Sciatic nerve (tissue), 2 donors: ENCODE data around the gene ITGAD. TPM values are rescaled to one million over a fixed set of nuclear protein-coding genes. Genes with fewer than 3 reads are reported as not detected.

Experiments used
- ATAC-seq: fragments of 200-7000 bp; cut with Tn5 transposase; one replicate; pipeline ENCODE4 v1.9.1; 2020; ENCODE audit warnings: mild to moderate bottlenecking, moderate library complexity
- DNase-seq: peaks from one replicate; pipeline ENCODE4 v3.0.0-alpha.2; 2020; ENCODE audit warnings: low spot score
- intact Hi-C: fragments of 100-400 bp; cut with DNase I; formaldehyde crosslinking; loops from one replicate; pipeline ENCODE4 v1.14.2; 2022
- total RNA-seq: library from RNA; stranded (reverse); fragmentation: NEBNext Ultra II Directional; extraction: Animal tissue kit (Norgen Biotek cat#: 25700); gene quantifications from one replicate; pipeline ENCODE4 v1.2.1, GENCODE V29; 2021
- donor health status: DM: no; HTN: no; CAD: no.
- donor health status: DM: no; HTN: no; CAD: no.

ITGAD gene
- total RNA-seq = 0.89 TPM

- intact Hi-C loops = no loop called here
These were observed at the start of gene ITGAD for GRCh38 chr16:31393056-31393455. TSS of gene ITGAD (plus strand) at chr16:31393335. CDS start at chr16:31393361, 26 bp downstream.

GRCh38 chr16:31344712-31345111, 48.4 kb upstream of the ITGAD start:
- no peak for ATAC-seq
- no peak for DNase-seq
- intact Hi-C loops = loop anchor here (5.0 kb wide), 1 partner anchor 398 kb away; no protein-coding TSS in a partner anchor

More at GRCh38 chr16:31393056-31393455, at the start of gene ITGAD:
- no peak for ATAC-seq
- DNase-seq = no peak

GRCh38 chr16:31347445-31347844, 45.7 kb upstream of the ITGAD start:
- no peak for ATAC-seq

GRCh38 chr16:31348579-31348978, 44.6 kb upstream of the ITGAD start:
- intact Hi-C loops = loop anchor here (5.0 kb wide), 1 partner anchor 394 kb away; no protein-coding TSS in a partner anchor
- ATAC-seq = no peak
- no peak for DNase-seq

More at GRCh38 chr16:31347445-31347844, 45.7 kb upstream of the ITGAD start:
- intact Hi-C loops = loop anchor here (5.0 kb wide), 1 partner anchor 395 kb away; no protein-coding TSS in a partner anchor
- DNase-seq = no peak

GRCh38 chr16:31350275-31351005, 42.7 kb upstream of the ITGAD start:
- DNase-seq (no peak), ATAC-seq (peak; percentile 53)
- intact Hi-C loops = no loop called here

GRCh38 chr16:31351246-31351941, 41.7 kb upstream of the ITGAD start:
- DNase-seq (no peak), ATAC-seq (no peak)
- intact Hi-C loops = no loop called here

- ATAC-seq (peak; percentile 27), DNase-seq (peak; percentile 53)
- intact Hi-C loops = no loop called here
These were observed 41.2 kb upstream of the ITGAD start for GRCh38 chr16:31351942-31352325.

GRCh38 chr16:31352376-31353115, 40.6 kb upstream of the ITGAD start:
- ATAC-seq (peak; percentile 78), DNase-seq (peak; percentile 54)
- intact Hi-C loops = no loop called here

- ATAC-seq (peak; percentile 53), DNase-seq (peak; percentile 71)
These were observed 38.5 kb upstream of the ITGAD start, which contains the start of gene ITGAX for GRCh38 chr16:31354394-31355291. TSS of gene ITGAX (plus strand) at chr16:31355176. CDS start at chr16:31355255, 79 bp downstream.

GRCh38 chr16:31355431-31356100, 37.6 kb upstream of the ITGAD start:
- intact Hi-C loops = no loop called here
- DNase-seq = no peak
- no peak for ATAC-seq

More at GRCh38 chr16:31354394-31355291, 38.5 kb upstream of the ITGAD start, which contains the start of gene ITGAX:
- intact Hi-C loops = no loop called here

GRCh38 chr16:31356566-31357323, 36.4 kb upstream of the ITGAD start:
- ATAC-seq (no peak), DNase-seq (no peak)
- intact Hi-C loops = no loop called here

GRCh38 chr16:31357324-31358109, 35.6 kb upstream of the ITGAD start:
- intact Hi-C loops = no loop called here
- DNase-seq (no peak), ATAC-seq (no peak)

- ATAC-seq (no peak), DNase-seq (no peak)
- intact Hi-C loops = no loop called here
These were observed 32.9 kb upstream of the ITGAD start for GRCh38 chr16:31360251-31360650.

- DNase-seq (no peak), ATAC-seq (no peak)
- intact Hi-C loops = no loop called here
These were observed 31.7 kb upstream of the ITGAD start for GRCh38 chr16:31361201-31362110.
